Tracheal epithelial cell (primary cell): ENCODE results near the gene IFRD2. TPM values are rescaled to one million over a fixed set of nuclear protein-coding genes. Genes with fewer than 3 reads are reported as not detected.

Experiments
- total RNA-seq: library from RNA; depleted of rRNA; stranded (reverse); fragments of >200 nt; gene quantifications from 2 replicates; pipeline ENCODE4 v1.2.1, GENCODE V29; 2014

IFRD2 gene
- total RNA-seq: 150 and 196 TPM in 2 replicates

GRCh38 chr3:50292159-50293078 lies at the start of gene IFRD2:
TSS of gene IFRD2 (minus strand) at chr3:50292429. CDS start at chr3:50292274, 155 bp downstream.

GRCh38 chr3:50340448-50341329 lies 48.5 kb upstream of the IFRD2 start, which contains the start of gene RASSF1:
TSS of gene RASSF1 (minus strand) at chr3:50340836. CDS start at chr3:50340805, 31 bp downstream.

GRCh38 chr3:50327943-50328691 lies 35.9 kb upstream of the IFRD2 start, which contains the start of gene TUSC2:
TSS of gene TUSC2 (minus strand) at chr3:50328223. CDS start at chr3:50328099, 124 bp downstream.

GRCh38 chr3:50322386-50323091 lies 30.3 kb upstream of the IFRD2 start, which contains the start of gene HYAL2:
TSS of gene HYAL2 (minus strand) at chr3:50322745. CDS start at chr3:50320489, 2,256 bp downstream.

GRCh38 chr3:50303013-50303815 lies 11.0 kb upstream of the IFRD2 start, which contains the start of gene HYAL1:
TSS of gene HYAL1 (minus strand) at chr3:50303574. CDS start at chr3:50302956, 618 bp downstream.

GRCh38 chr3:50298836-50299637 lies 6.8 kb upstream of the IFRD2 start, which contains the start of the genes HYAL3 and NAA80:
TSS of gene HYAL3 (minus strand) at chr3:50299405. CDS start at chr3:50295602, 3,803 bp downstream.
TSS of gene NAA80 (minus strand) at chr3:50299405. CDS start at chr3:50297463, 1,942 bp downstream.

GRCh38 chr3:50278880-50279224 lies 13.4 kb downstream of the IFRD2 start, which contains the start of gene LSMEM2:
TSS of gene LSMEM2 (plus strand) at chr3:50279087. CDS start at chr3:50279114, 27 bp downstream.

GRCh38 chr3:50268703-50269451 lies 23.4 kb downstream of the IFRD2 start, which contains the start of gene SEMA3B:
TSS of gene SEMA3B (plus strand) at chr3:50269147. CDS start at chr3:50269241, 94 bp downstream.

Other genes starting within 250 kb of the IFRD2 start
- gene RBM5, start 203.5 kb downstream of the IFRD2 start, total RNA-seq: 66.9 and 72.5 TPM in 2 replicates
- 65.3 and 87.8 TPM in 2 replicates for gene SEMA3F, start 137.1 kb downstream of the IFRD2 start, total RNA-seq
- gene GNAT1, start 100.8 kb downstream of the IFRD2 start, total RNA-seq: 0.43 TPM in 1 of 2 replicates, not detected in the other
- gene SLC38A3, start 87.2 kb downstream of the IFRD2 start, total RNA-seq: not detected in 2 replicates
- 85.3 and 148 TPM in 2 replicates for gene GNAI2, start 56.2 kb downstream of the IFRD2 start, total RNA-seq
- 8.2 and 15.6 TPM in 2 replicates for gene SEMA3B, start 23.3 kb downstream of the IFRD2 start, total RNA-seq
- not detected in 2 replicates for gene LSMEM2, start 13.3 kb downstream of the IFRD2 start, total RNA-seq
- gene HYAL3, start 7.0 kb upstream of the IFRD2 start, total RNA-seq: 7.5 and 14.7 TPM in 2 replicates
- 3.1 and 3.4 TPM in 2 replicates for gene NAA80, start 7.0 kb upstream of the IFRD2 start, total RNA-seq
- gene HYAL1, start 11.1 kb upstream of the IFRD2 start, total RNA-seq: 4.8 and 6.6 TPM in 2 replicates
- gene HYAL2, start 30.3 kb upstream of the IFRD2 start, total RNA-seq: 74.0 and 95.7 TPM in 2 replicates
- gene TUSC2, start 35.8 kb upstream of the IFRD2 start, total RNA-seq: 14.9 and 16.9 TPM in 2 replicates
- gene RASSF1, start 48.4 kb upstream of the IFRD2 start, total RNA-seq: 17.4 and 23.2 TPM in 2 replicates
- gene ZMYND10, start 53.3 kb upstream of the IFRD2 start, total RNA-seq: 0.24 and 1.9 TPM in 2 replicates
- 15.6 and 18.3 TPM in 2 replicates for gene NPRL2, start 58.3 kb upstream of the IFRD2 start, total RNA-seq
- 17.1 and 28.4 TPM in 2 replicates for gene CYB561D2, start 58.4 kb upstream of the IFRD2 start, total RNA-seq
- 31.1 and 45.1 TPM in 2 replicates for gene TMEM115, start 67.1 kb upstream of the IFRD2 start, total RNA-seq
- gene CACNA2D2, start 211.2 kb upstream of the IFRD2 start, total RNA-seq: not detected in 2 replicates